ENCODE results near the gene ACTL7B.

Gene ACTL7B

GRCh38 chr9:108866001-108866420, 10.2 kb upstream of the ACTL7B start:
- Histone ChIP-seq H3K4me1 (ENCODE audit: insufficient read depth, low read length) (no peaks in the 10 kb centered on the region), H3K27me3 (ENCODE audit: control insufficient read depth in 1 of 2, insufficient read depth in 2 of 2, low read length in 2 of 2) (no peaks in the 10 kb centered on the region), H3K27ac (ENCODE audit: low read depth, low read length) (no peak overlapping the region), H3K9me3 (ENCODE audit: low read length) (no peaks in the 10 kb centered on the region), H3K4me3 (ENCODE audit: low read depth in 1 of 2, low read length in 2 of 2) (no peak overlapping the region), H3K36me3 (ENCODE audit: insufficient read depth, low read length) (peaks cover 13% of the 10 kb centered on the region), H3K9ac (ENCODE audit: low read length) (no peak overlapping the region)

- Histone ChIP-seq H3K27ac (ENCODE audit: low read depth, low read length) (no peak overlapping the region), H3K4me3 (ENCODE audit: low read depth in 1 of 2, low read length in 2 of 2) (no peak overlapping the region), H3K36me3 (ENCODE audit: insufficient read depth, low read length) (peaks cover 9% of the 10 kb centered on the region), H3K9me3 (ENCODE audit: low read length) (no peaks in the 10 kb centered on the region), H3K27me3 (ENCODE audit: control insufficient read depth in 1 of 2, insufficient read depth in 2 of 2, low read length in 2 of 2) (no peaks in the 10 kb centered on the region), H3K4me1 (ENCODE audit: insufficient read depth, low read length) (no peaks in the 10 kb centered on the region), H3K9ac (ENCODE audit: low read length) (no peak overlapping the region)
These were observed 9.3 kb upstream of the ACTL7B start for GRCh38 chr9:108865037-108865436.

- H3K9ac ChIP-seq (ENCODE audit: low read length) = no peak overlapping the region
- H3K27me3 ChIP-seq (ENCODE audit: control insufficient read depth in 1 of 2, insufficient read depth in 2 of 2, low read length in 2 of 2) = no peaks in the 10 kb centered on the region
- no peaks in the 10 kb centered on the region for H3K4me1 ChIP-seq (ENCODE audit: insufficient read depth, low read length)
- peaks cover 9% of the 10 kb centered on the region for H3K36me3 ChIP-seq (ENCODE audit: insufficient read depth, low read length)
- no peak overlapping the region for H3K27ac ChIP-seq (ENCODE audit: low read depth, low read length)
- no peaks in the 10 kb centered on the region for H3K9me3 ChIP-seq (ENCODE audit: low read length)
- H3K4me3 ChIP-seq (ENCODE audit: low read depth in 1 of 2, low read length in 2 of 2) = no peak overlapping the region
These were observed 8.7 kb upstream of the ACTL7B start for GRCh38 chr9:108864446-108864845.

- no peak overlapping the region for H3K27ac ChIP-seq (ENCODE audit: low read depth, low read length)
- H3K4me1 ChIP-seq (ENCODE audit: insufficient read depth, low read length) = no peaks in the 10 kb centered on the region
- H3K4me3 ChIP-seq (ENCODE audit: low read depth in 1 of 2, low read length in 2 of 2) = no peak overlapping the region
- H3K36me3 ChIP-seq (ENCODE audit: insufficient read depth, low read length) = peaks cover 4% of the 10 kb centered on the region
- H3K9ac ChIP-seq (ENCODE audit: low read length) = no peak overlapping the region
- no peaks in the 10 kb centered on the region for H3K27me3 ChIP-seq (ENCODE audit: control insufficient read depth in 1 of 2, insufficient read depth in 2 of 2, low read length in 2 of 2)
- H3K9me3 ChIP-seq (ENCODE audit: low read length) = no peaks in the 10 kb centered on the region
These were observed 8.1 kb upstream of the ACTL7B start for GRCh38 chr9:108863891-108864290.

GRCh38 chr9:108861997-108862396, 6.2 kb upstream of the ACTL7B start, which contains the start of gene ACTL7A:
ACTL7A (plus strand) TSS chr9:108862266; CDS start chr9:108862323, 57 bp downstream.
- no peaks in the 10 kb centered on the region for H3K27me3 ChIP-seq (ENCODE audit: control insufficient read depth in 1 of 2, insufficient read depth in 2 of 2, low read length in 2 of 2)
- H3K4me3 ChIP-seq (ENCODE audit: low read depth in 1 of 2, low read length in 2 of 2) = no peak within 1 kb of the TSS
- no peak within 1 kb of the TSS for H3K9ac ChIP-seq (ENCODE audit: low read length)
- H3K36me3 ChIP-seq (ENCODE audit: insufficient read depth, low read length) = no peaks in the 10 kb centered on the region
- H3K27ac ChIP-seq (ENCODE audit: low read depth, low read length) = no peak within 1 kb of the TSS
- no peaks in the 10 kb centered on the region for H3K4me1 ChIP-seq (ENCODE audit: insufficient read depth, low read length)
- H3K9me3 ChIP-seq (ENCODE audit: low read length) = no peaks in the 10 kb centered on the region

GRCh38 chr9:108861464-108861863, 5.7 kb upstream of the ACTL7B start:
- Histone ChIP-seq H3K36me3 (ENCODE audit: insufficient read depth, low read length) (no peaks in the 10 kb centered on the region), H3K9ac (ENCODE audit: low read length) (no peak overlapping the region), H3K4me1 (ENCODE audit: insufficient read depth, low read length) (no peaks in the 10 kb centered on the region), H3K9me3 (ENCODE audit: low read length) (no peaks in the 10 kb centered on the region), H3K27ac (ENCODE audit: low read depth, low read length) (no peak overlapping the region), H3K4me3 (ENCODE audit: low read depth in 1 of 2, low read length in 2 of 2) (no peak overlapping the region), H3K27me3 (ENCODE audit: control insufficient read depth in 1 of 2, insufficient read depth in 2 of 2, low read length in 2 of 2) (no peaks in the 10 kb centered on the region)

GRCh38 chr9:108860764-108861163, 5.0 kb upstream of the ACTL7B start:
- Histone ChIP-seq H3K36me3 (ENCODE audit: insufficient read depth, low read length) (no peaks in the 10 kb centered on the region), H3K4me1 (ENCODE audit: insufficient read depth, low read length) (no peaks in the 10 kb centered on the region), H3K9ac (ENCODE audit: low read length) (no peak overlapping the region), H3K4me3 (ENCODE audit: low read depth in 1 of 2, low read length in 2 of 2) (no peak overlapping the region), H3K27me3 (ENCODE audit: control insufficient read depth in 1 of 2, insufficient read depth in 2 of 2, low read length in 2 of 2) (no peaks in the 10 kb centered on the region), H3K27ac (ENCODE audit: low read depth, low read length) (no peak overlapping the region), H3K9me3 (ENCODE audit: low read length) (no peaks in the 10 kb centered on the region)

- Histone ChIP-seq H3K4me3 (ENCODE audit: low read depth in 1 of 2, low read length in 2 of 2) (no peak overlapping the region), H3K27ac (ENCODE audit: low read depth, low read length) (no peak overlapping the region), H3K9me3 (ENCODE audit: low read length) (no peaks in the 10 kb centered on the region), H3K27me3 (ENCODE audit: control insufficient read depth in 1 of 2, insufficient read depth in 2 of 2, low read length in 2 of 2) (no peaks in the 10 kb centered on the region), H3K4me1 (ENCODE audit: insufficient read depth, low read length) (no peaks in the 10 kb centered on the region), H3K36me3 (ENCODE audit: insufficient read depth, low read length) (no peaks in the 10 kb centered on the region), H3K9ac (ENCODE audit: low read length) (no peak overlapping the region)
These were observed 4.6 kb upstream of the ACTL7B start for GRCh38 chr9:108860354-108860753.

GRCh38 chr9:108859459-108860114, 3.8 kb upstream of the ACTL7B start:
- Histone ChIP-seq H3K4me1 (ENCODE audit: insufficient read depth, low read length) (no peaks in the 10 kb centered on the region), H3K9ac (ENCODE audit: low read length) (no peak overlapping the region), H3K9me3 (ENCODE audit: low read length) (no peaks in the 10 kb centered on the region), H3K27me3 (ENCODE audit: control insufficient read depth in 1 of 2, insufficient read depth in 2 of 2, low read length in 2 of 2) (no peaks in the 10 kb centered on the region), H3K4me3 (ENCODE audit: low read depth in 1 of 2, low read length in 2 of 2) (no peak overlapping the region), H3K27ac (ENCODE audit: low read depth, low read length) (no peak overlapping the region), H3K36me3 (ENCODE audit: insufficient read depth, low read length) (no peaks in the 10 kb centered on the region)

- Histone ChIP-seq H3K27me3 (ENCODE audit: control insufficient read depth in 1 of 2, insufficient read depth in 2 of 2, low read length in 2 of 2) (no peaks in the 10 kb centered on the region), H3K9me3 (ENCODE audit: low read length) (no peaks in the 10 kb centered on the region), H3K4me3 (ENCODE audit: low read depth in 1 of 2, low read length in 2 of 2) (no peak overlapping the region), H3K27ac (ENCODE audit: low read depth, low read length) (no peak overlapping the region), H3K36me3 (ENCODE audit: insufficient read depth, low read length) (no peaks in the 10 kb centered on the region), H3K9ac (ENCODE audit: low read length) (no peak overlapping the region), H3K4me1 (ENCODE audit: insufficient read depth, low read length) (no peaks in the 10 kb centered on the region)
These were observed 1.8 kb upstream of the ACTL7B start for GRCh38 chr9:108857572-108857971.

- Histone ChIP-seq H3K4me3 (ENCODE audit: low read depth in 1 of 2, low read length in 2 of 2) (no peak overlapping the region), H3K27ac (ENCODE audit: low read depth, low read length) (no peak overlapping the region), H3K9ac (ENCODE audit: low read length) (no peak overlapping the region)
These were observed 278 bp downstream of the ACTL7B start for GRCh38 chr9:108855529-108855886.

More at GRCh38 chr9:108855529-108855886, 278 bp downstream of the ACTL7B start:
- Histone ChIP-seq H3K36me3 (ENCODE audit: insufficient read depth, low read length) (no peaks in the 10 kb centered on the region), H3K4me1 (ENCODE audit: insufficient read depth, low read length) (no peaks in the 10 kb centered on the region), H3K9me3 (ENCODE audit: low read length) (no peaks in the 10 kb centered on the region), H3K27me3 (ENCODE audit: control insufficient read depth in 1 of 2, insufficient read depth in 2 of 2, low read length in 2 of 2) (no peaks in the 10 kb centered on the region)
